Activated CD8-positive, alpha-beta memory T cell treated with anti-CD3 and anti-CD28 coated beads for 48 hours (primary cell): ENCODE measurements around the gene BBS2.
A peak's percentile ranks its signal among the peaks of the same experiment; 100 is the strongest.

Experiments used
- DNase-seq, 3 experiments: peaks; one replicate each; pipeline ENCODE4 v3.0.0-alpha.2; 2020; ENCODE audit warnings: low read depth in 2 of 3, low spot score in 2 of 3

The BBS2 gene

DNA sequence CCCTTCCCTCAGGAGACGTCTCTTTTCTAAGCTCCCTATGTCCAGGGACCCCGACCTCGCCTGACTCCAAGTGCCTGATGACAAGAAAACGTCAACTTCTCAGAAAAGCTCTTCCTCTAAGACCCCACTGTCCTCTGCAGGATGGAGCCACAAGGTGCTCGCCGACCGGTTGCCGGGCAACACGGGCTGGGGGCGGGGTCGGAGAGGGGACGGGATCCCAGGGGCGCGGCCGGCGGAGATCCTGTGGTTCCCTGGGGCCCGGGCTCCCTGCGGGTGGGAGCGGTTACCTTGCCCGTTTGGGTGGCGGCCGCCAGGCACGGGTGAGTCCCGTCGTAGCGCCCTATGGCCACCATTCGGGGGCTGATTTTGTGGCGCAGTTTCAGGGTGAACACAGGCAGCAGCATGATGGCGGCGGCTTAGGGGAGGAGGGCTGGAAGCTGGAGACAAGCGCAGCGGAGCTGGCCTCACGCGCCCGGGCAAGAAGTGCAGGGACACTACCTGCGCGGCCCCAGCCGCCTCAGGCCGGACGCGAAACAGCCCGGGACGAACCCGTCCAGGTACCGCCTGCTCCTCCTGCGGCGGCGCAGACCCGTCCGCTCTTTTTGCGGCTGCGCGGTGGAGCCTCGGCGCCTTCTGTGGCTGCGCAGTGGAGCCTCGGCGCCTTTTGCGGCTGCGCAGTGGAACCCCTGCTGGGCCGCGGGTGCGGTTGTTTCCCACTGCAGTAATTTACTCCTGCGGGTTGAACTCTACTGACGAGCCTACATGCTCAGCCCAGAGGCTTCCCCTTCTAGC is at the start of gene BBS2:
Gene BBS2 (minus strand): TSS at position 566 of the 792 bp plus-strand sequence. CDS start 162 bp downstream, at position 404.
- peak; percentile 85 to 92 (median 86) for DNase-seq

GRCh38 chr16:56564793-56565477 is 45.1 kb upstream of the BBS2 start, which contains the start of gene MT4:
MT4 (plus strand) TSS chr16:56565073; CDS start chr16:56565129, 56 bp downstream.
- DNase-seq: no peak

GRCh38 chr16:56561126-56561525 is 41.3 kb upstream of the BBS2 start:
- DNase-seq: no peak

- DNase-seq: no peak
These were observed 40.6 kb upstream of the BBS2 start for GRCh38 chr16:56560447-56560846.

DNA sequence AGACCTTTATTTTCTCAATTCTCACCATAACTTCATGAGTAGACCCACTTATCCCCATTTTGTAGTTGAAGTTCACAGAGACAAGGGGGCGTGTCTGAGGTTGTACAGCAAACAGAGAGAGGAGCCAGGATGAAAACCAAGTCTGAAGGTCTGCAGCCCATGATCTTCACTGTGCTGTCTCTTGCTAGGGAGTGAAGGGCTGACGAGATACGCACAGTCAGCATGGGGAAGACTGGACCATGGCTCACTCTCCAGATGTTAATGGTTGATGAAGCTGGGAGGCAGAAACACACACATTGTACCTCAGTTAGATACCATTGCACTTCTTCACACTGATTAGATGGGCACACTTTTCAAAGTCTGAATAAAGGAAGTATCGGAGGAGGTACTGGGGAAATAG is 39.3 kb upstream of the BBS2 start:
- no peak for DNase-seq

DNA sequence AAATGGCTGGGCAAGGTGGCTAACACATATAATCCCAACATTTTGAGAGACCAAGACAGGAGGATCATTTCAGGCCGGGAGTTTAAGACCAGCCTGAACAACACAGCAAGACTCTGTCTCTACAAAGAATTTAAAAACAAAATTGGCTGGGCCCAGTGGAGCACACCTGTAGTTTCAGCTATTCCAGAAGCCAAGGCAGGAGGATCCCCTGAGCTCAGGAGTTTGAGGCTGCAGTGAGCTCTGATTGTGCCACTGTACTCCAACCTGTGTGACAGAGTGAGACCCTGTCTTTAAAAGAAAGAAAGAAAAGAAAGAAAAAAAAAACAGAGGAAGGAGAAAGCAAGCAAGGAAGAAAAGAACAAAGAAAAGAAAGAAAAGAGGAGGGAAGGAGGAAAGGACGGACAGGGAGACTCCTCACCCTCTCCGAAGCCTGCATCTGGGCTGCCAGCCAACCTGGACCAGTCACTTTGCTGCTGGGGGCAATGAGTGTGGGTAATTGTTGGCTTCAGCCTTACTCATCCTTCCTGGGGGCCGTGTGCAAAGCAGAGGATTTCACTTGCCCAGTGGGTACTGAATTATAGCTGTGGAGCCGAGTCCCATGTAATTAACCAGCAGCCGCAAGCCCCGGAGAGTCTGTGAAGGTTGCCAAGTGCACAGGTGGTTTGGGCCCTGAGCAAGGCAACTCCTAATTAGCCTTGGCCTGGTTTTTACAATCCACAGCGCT is 38.4 kb upstream of the BBS2 start:
- no peak for DNase-seq

GRCh38 chr16:56554441-56554840 is 34.6 kb upstream of the BBS2 start:
- no peak for DNase-seq

- no peak for DNase-seq
These were observed 32.2 kb upstream of the BBS2 start for GRCh38 chr16:56551796-56552738.

- no peak for DNase-seq
These were observed 30.0 kb upstream of the BBS2 start for GRCh38 chr16:56549744-56550385.

DNA sequence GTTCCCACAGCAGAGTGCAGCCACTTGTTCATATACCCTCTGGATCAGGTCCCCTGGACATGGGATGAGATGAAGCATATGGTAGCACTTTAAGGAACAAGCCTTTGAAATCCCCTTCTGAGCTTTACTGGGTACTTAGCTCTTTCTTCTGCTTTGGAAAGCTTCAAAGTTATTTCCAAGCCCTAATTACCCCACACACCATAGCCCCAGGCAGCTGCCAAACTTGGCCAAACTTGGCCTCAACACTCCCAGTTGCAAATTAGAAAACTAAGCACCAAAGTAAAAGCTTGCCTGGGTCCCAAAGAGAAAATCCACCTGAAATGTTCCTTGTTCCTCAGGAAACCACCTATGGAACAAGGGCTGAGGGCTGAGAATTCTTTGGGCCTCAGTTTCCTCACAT is 29.3 kb upstream of the BBS2 start:
- no peak for DNase-seq

DNA sequence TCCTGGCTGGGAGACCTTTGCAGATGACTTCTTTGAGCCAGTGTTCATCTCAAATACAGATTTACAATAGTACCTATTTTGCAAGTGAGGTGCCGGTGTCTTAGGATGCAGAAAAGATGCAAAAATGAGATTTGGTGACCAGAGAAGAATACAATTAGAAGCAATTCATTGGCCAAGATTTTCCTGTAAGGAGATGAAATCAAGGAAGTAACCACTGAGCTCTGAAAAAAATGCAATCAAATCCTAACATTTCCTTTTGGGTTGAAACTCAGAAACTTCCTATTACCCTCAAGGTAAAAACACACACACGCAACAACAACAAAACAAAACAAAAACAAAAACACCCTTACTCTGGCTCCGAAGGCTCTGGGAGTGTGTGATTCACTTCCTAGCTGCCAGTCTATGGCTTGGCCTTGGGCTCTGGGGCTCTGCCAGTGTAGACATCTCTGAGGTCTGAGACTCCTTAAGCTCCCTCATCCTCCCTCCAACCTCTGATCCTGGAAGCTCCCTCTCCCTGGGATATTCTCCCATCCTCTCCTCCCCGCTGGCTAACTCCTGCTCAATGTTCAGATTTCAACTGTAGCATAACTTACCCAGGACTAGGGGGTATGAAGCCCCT is 28.2 kb upstream of the BBS2 start:
- DNase-seq: no peak

DNA sequence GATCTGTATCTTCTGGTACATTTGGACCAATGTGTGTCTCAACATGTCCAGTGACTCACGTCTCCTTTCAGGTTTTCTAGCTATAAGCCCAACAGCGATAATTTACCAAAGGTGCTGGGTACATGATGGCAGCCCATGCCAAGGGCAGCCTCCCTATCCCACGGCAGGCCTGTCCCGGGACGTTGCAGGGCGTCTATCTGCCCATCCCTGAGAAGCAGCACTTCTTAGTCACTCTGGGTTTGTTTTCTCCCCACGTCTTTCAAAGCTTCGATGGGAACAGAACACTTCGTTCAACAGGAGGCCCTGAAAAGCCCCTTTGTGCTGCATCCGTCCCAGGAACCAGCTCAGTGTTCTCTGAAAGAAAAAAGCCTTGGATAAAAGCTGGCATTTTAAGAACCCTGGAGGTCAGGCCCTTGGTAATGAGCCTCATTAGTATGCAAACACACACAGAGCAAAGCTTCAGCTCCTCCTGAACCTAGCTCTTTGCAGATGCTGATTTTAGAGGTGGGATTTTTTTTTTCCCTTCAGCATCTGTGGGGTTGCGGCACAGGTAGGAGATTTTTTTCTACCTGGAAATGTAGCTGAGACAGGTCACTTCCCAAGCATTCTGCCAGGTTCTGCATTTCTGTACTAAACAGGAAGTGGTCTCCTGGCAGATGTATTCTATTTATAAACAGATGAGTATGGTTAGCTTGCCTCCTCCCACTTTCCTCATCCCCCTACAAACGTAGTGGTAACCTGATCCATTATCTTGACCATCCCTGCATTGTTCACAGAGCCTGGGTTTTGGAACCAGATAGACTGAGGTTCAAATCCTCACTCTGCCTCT is 27.5 kb upstream of the BBS2 start:
- DNase-seq: no peak

- DNase-seq: no peak
These were observed 22.2 kb upstream of the BBS2 start for GRCh38 chr16:56542039-56542438.

DNA sequence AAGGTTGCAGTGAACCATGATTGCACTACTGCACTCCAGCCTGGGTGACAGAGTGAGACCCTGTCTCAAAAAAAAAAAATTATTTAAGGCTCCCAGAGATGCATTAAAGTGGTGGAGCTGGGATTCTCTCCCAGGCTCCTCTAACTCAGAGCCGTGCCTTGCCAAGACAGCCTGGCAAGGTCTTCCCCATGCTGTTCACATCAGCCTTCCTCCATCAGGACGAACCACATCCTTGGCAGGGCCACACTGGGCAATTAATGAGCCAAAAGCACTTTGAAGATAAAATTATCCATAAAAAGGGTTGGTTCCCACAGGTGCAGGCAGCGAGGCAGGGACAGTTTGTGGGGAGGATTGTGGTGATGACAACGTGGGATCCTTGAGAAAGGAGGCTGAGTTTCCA is 19.8 kb upstream of the BBS2 start:
- no peak for DNase-seq

GRCh38 chr16:56538331-56538730 is 18.5 kb upstream of the BBS2 start:
- DNase-seq: no peak

DNA sequence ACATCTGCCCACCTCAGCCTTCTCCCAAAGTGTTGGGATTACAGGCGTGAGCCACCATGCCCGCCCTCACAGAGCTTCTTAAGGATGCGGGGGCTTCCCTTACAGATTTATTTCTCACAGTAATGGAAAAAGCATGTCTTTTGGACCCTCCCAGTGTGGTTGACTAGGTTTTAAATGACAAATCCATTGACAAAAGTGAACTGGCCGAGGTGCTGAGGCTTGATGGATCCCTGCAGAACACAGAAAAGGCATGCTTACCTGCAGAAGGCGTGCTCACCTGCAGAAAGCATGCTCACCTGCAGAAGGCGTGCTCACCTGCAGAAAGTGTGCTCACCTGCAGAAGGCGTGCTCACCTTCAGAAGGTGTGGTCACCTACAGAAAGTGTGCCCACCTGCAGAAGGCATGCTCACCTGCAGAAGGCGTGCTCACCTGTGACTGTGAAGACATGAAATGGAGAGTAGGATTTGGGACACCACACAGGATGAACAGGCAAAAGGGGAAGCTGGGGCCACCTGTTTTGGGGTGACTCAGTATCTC is 15.1 kb upstream of the BBS2 start:
- DNase-seq: no peak

DNA sequence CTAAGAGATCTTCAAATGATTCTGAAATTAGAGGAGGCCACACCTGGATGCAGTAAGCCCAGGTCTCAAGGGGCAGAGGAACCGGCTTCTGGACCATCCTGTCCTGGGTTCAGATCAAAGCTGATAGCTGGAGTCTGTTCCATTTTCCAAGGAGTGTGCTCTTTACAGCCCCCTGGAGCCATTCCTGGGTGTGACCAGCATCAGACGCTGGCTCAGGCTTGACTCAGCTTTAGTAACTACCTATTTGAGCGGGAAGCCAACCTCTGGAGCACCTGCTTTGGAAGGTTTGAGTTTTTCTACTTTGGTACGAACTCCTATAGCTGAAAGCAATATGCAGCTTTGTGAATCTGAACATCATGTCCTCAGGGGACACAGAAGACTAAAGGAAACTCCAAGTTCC is 12.9 kb upstream of the BBS2 start:
- no peak for DNase-seq

DNA sequence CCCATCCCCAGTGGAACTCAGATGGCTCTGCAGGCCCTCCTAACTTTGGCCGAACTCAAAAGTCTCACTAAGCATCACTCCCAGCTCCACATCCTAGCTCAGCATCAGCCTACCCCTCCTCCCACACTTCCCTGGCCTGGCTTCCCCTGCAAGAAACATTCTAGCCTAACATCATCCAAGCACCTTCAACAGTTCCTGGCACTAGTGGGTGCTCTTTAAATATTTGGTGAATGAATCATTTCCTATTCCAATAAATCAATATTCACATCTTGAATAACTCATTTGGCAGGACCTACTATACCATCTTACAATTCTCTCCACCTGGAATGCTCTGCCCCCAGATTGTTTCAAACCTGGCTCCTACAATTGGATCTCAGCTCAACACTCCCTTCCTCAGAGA is 11.0 kb upstream of the BBS2 start:
- DNase-seq: no peak

DNA sequence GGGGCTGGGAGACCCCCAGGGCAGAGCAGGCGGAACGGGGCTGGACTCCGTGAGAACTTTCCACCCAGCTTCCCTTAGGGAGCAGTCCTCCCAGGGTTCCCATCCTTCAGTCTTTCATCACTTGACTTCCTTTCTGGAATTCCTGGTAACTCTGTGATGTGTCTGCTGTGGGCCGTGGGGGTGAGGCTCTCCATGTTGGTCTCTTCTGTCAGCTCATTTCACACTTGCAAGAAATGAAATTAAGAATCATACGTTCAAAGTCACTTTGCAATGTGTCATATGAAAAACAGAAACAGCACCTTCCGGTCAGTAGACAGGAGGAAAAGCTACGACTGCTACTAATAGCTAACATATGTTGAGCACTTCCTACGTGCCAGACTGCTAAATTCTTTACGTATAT is 5.4 kb upstream of the BBS2 start:
- DNase-seq: no peak
